Erythroblast (primary cell): ENCODE results near the gene SIX2.
A peak's percentile ranks its signal among the peaks of the same experiment; 100 is the strongest.

Experiments
- DNase-seq, 2 experiments: peaks; one replicate each; lab custom pipeline; 2025; lab: John Stamatoyannopoulos, UW
- GATA1 ChIP-seq: IDR thresholded peaks from 2 replicates; pipeline ENCODE4 v1.6.1; 2011; ENCODE audit warnings: low read depth, mild to moderate bottlenecking, control low read depth, low read length, moderate library complexity
- POLR2A ChIP-seq: IDR thresholded peaks from 2 replicates; pipeline ENCODE4 v1.6.1; 2011; ENCODE audit warnings: mild to moderate bottlenecking, low read length

Gene SIX2

GRCh38 chr2:45031028-45031427, 21.8 kb upstream of the SIX2 start:
- TF ChIP-seq GATA1 = no peak
- TF ChIP-seq POLR2A = no peak

GRCh38 chr2:45030553-45030952, 21.3 kb upstream of the SIX2 start:
- no peak for TF ChIP-seq GATA1
- TF ChIP-seq POLR2A = no peak
- DNase-seq = no peak

More at GRCh38 chr2:45031028-45031427, 21.8 kb upstream of the SIX2 start:
- DNase-seq = no peak

GRCh38 chr2:45029215-45029614, 20.0 kb upstream of the SIX2 start:
- TF ChIP-seq GATA1 (no peak), POLR2A (no peak)
- DNase-seq = no peak

- no peak for DNase-seq
- TF ChIP-seq POLR2A (no peak), GATA1 (no peak)
Measured at GRCh38 chr2:45028276-45028675, 19.0 kb upstream of the SIX2 start.

GRCh38 chr2:45026924-45027450, 17.7 kb upstream of the SIX2 start:
- no peak for TF ChIP-seq GATA1
- TF ChIP-seq POLR2A = no peak
- DNase-seq = no peak

GRCh38 chr2:45024600-45025291, 15.5 kb upstream of the SIX2 start:
- no peak for DNase-seq
- TF ChIP-seq POLR2A (no peak), GATA1 (no peak)

GRCh38 chr2:45024097-45024496, 14.8 kb upstream of the SIX2 start:
- no peak for DNase-seq
- TF ChIP-seq GATA1 = no peak
- TF ChIP-seq POLR2A = no peak

- DNase-seq = no peak
- TF ChIP-seq POLR2A (no peak), GATA1 (no peak)
Measured at GRCh38 chr2:45020439-45020838, 11.2 kb upstream of the SIX2 start.

GRCh38 chr2:45018023-45018422, 8.8 kb upstream of the SIX2 start:
- no peak for DNase-seq
- no peak for TF ChIP-seq GATA1
- no peak for TF ChIP-seq POLR2A

GRCh38 chr2:45014831-45015230, 5.6 kb upstream of the SIX2 start:
- TF ChIP-seq POLR2A = no peak
- no peak for TF ChIP-seq GATA1
- DNase-seq = no peak

- DNase-seq = peak; percentile 58 to 67
- TF ChIP-seq POLR2A (no peak), GATA1 (no peak)
Measured at GRCh38 chr2:45014016-45014702, 4.9 kb upstream of the SIX2 start.

GRCh38 chr2:45013229-45014015, 4.2 kb upstream of the SIX2 start:
- TF ChIP-seq POLR2A = no peak
- TF ChIP-seq GATA1 = no peak
- DNase-seq = no peak

- DNase-seq = no peak
- TF ChIP-seq POLR2A = no peak
- no peak for TF ChIP-seq GATA1
Measured at GRCh38 chr2:45012733-45013132, 3.5 kb upstream of the SIX2 start.
